HepG2 (cell line): ENCODE measurements around the gene SYCE1L. TPM values are rescaled to one million over a fixed set of nuclear protein-coding genes. Genes with fewer than 3 reads are reported as not detected.
A peak's percentile ranks its signal among the peaks of the same experiment; 100 is the strongest.

Experiments
- ARHGAP35 ChIP-seq: sonication (generic); formaldehyde crosslinking; IDR thresholded peaks from 2 replicates; pipeline ENCODE4 v1.9.0; 2022; ENCODE audit warnings: mild to moderate bottlenecking, inconsistent platforms, moderate library complexity, missing genetic modification reagents, borderline replicate concordance
- HNRNPUL1 ChIP-seq: fragments of 200-400 bp; formaldehyde crosslinking; IDR thresholded peaks from 2 replicates; pipeline ENCODE4 v1.6.1; 2017; ENCODE audit warnings: low read depth, mild to moderate bottlenecking, low read length, moderate library complexity
- IKZF4 ChIP-seq: sonication (generic); formaldehyde crosslinking; IDR thresholded peaks from 2 replicates; pipeline ENCODE4 v1.5.1; 2020; ENCODE audit warnings: borderline replicate concordance, mild to moderate bottlenecking, low read depth, missing genetic modification reagents; ENCODE audit errors: not compliant biosample characterization
- KLF12 ChIP-seq: sonication (generic); formaldehyde crosslinking; IDR thresholded peaks from 2 replicates; pipeline ENCODE4 v1.4.0; 2020; ENCODE audit warnings: missing genetic modification reagents, borderline replicate concordance
- MAF1 ChIP-seq: sonication (generic); formaldehyde crosslinking; IDR thresholded peaks from 2 replicates; pipeline ENCODE4 v1.5.0; 2020; ENCODE audit warnings: missing genetic modification reagents, borderline replicate concordance
- NR2F2 ChIP-seq: IDR thresholded peaks from 2 replicates; pipeline ENCODE4 v1.6.1; 2012; ENCODE audit warnings: low read depth, inconsistent platforms, borderline replicate concordance
- PAX8 ChIP-seq: sonication (generic); formaldehyde crosslinking; IDR thresholded peaks from 2 replicates; pipeline ENCODE4 v1.8.0; 2022; ENCODE audit warnings: mild to moderate bottlenecking, missing genetic modification reagents, borderline replicate concordance
- RELA ChIP-seq: sonication (generic); formaldehyde crosslinking; IDR thresholded peaks from 2 replicates; pipeline ENCODE4 v1.4.0; 2020; ENCODE audit warnings: missing genetic modification reagents
- ZNF547 ChIP-seq: sonication (generic); formaldehyde crosslinking; IDR thresholded peaks from 2 replicates; pipeline ENCODE4 v1.5.1; 2020; ENCODE audit warnings: mild to moderate bottlenecking, missing genetic modification reagents
- ZNF572 ChIP-seq: sonication (generic); formaldehyde crosslinking; IDR thresholded peaks from 2 replicates; pipeline ENCODE4 v1.5.1; 2020; ENCODE audit warnings: mild to moderate bottlenecking, missing genetic modification reagents
- ZNF703 ChIP-seq: sonication (generic); formaldehyde crosslinking; IDR thresholded peaks from 2 replicates; pipeline ENCODE4 v1.5.1; 2020; ENCODE audit warnings: missing genetic modification reagents, mild to moderate bottlenecking, moderate library complexity, borderline replicate concordance
- ZNF737 ChIP-seq: sonication (generic); formaldehyde crosslinking; IDR thresholded peaks from 2 replicates; pipeline ENCODE4 v1.5.0; 2020; ENCODE audit warnings: missing genetic modification reagents, mild to moderate bottlenecking, borderline replicate concordance
- polyA plus RNA-seq, 8 experiments: library from polyadenylated mRNA; depleted of rRNA in 3 of 8; stranded (reverse) in 7 of 8; unstranded in 1 of 8; fragments of >200 nt; fragmentation: Illumina TruSeq in 4 of 8; extraction: Trizol in 4 of 8; gene quantifications; 2 replicates each; pipeline versions ENCODE4 v1.2.1 to v1.2.3, GENCODE V29; 2011 to 2016; ENCODE audit warnings: low read depth in 4 of 8, missing spikeins in 1 of 8, mixed read lengths in 1 of 8; ENCODE audit not compliant: insufficient read depth in 1 of 8
- total RNA-seq, 5 experiments: library from RNA; depleted of rRNA; stranded (reverse); fragments of >200 nt; fragmentation: Illumina TruSeq; extraction: Trizol; gene quantifications; 2 replicates each; pipeline ENCODE4 v1.2.3, GENCODE V29; 2016; ENCODE audit warnings: low read depth in 1 of 5
- TF ChIP-seq, protein P1 (sequence below): sonication (generic); formaldehyde crosslinking; IDR thresholded peaks from 2 replicates; pipeline ENCODE4 v1.5.0; 2020; ENCODE audit warnings: missing genetic modification reagents
- TF ChIP-seq, protein P2 (sequence below): sonication (generic); formaldehyde crosslinking; IDR thresholded peaks from 2 replicates; pipeline ENCODE4 v1.9.0; 2022; ENCODE audit warnings: missing genetic modification reagents, mild to moderate bottlenecking, borderline replicate concordance
- TF ChIP-seq, protein P3 (sequence below): sonication (generic); formaldehyde crosslinking; conservative IDR thresholded peaks from 2 replicates; pipeline ENCODE4 v1.4.0; 2020; ENCODE audit warnings: missing genetic modification reagents
- TF ChIP-seq, protein P4 (sequence below): sonication (generic); formaldehyde crosslinking; IDR thresholded peaks from 2 replicates; pipeline ENCODE4 v1.4.0; 2020; ENCODE audit warnings: missing genetic modification reagents
- TF ChIP-seq, protein P5 (sequence below): sonication (generic); formaldehyde crosslinking; IDR thresholded peaks from 2 replicates; pipeline ENCODE4 v1.8.0; 2022; ENCODE audit warnings: missing genetic modification reagents, mild to moderate bottlenecking, inconsistent platforms, borderline replicate concordance

Gene SYCE1L
- total and polyA plus RNA-seq, 2 of the 13 experiments (the other 11 are each of a cell fraction or from before 2014, with no cell fraction given) = 0.22 TPM; not detected in 1

DNA sequence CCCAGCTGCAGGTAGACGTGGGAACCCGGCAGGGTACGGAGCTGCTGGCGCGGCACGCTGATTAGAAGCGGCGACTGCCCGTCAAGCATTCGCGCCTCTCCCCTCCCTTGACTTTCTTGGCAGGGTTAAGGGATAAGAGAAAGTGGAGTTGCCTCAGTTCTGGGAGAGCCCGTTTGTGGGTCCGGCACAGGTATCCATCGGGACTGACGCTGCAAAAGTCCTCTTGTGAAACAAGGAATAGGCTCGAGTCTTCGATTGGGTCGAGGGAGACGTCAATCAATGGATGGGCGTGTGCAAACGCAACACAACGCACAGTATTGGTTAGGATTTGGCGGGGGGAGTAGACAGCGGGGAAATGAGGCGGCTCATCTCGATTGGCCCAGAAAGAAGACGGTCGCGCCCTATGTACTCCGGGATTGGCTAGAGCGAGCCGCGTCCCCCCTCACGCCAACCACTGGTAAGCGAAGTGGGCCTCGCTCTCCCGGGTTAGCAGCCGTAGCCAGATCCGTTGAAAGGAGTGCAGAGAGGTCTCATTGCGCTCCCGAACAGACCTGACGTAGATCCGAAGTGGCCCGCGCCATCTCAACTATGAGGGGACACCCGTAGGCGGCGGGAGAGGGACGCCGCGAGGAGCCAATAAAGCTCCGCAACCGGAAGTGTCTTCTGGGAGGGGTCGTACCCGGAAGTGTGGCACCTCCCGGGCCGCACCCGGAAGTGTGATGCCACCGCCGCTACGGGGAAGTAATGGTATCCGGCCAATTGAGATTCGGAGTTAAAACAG lies 8.5 kb upstream of the SYCE1L start, which contains the start of gene MON1B (continued):
- TF ChIP-seq IKZF4 (no peak), ZNF572 (CRISPR knock-in tag) (no peak), RELA (CRISPR knock-in tag) (no peak), ZNF703 (CRISPR knock-in tag) (no peak), MAF1 (CRISPR knock-in tag) (peak; percentile 66; the same call in 1 of the 2 replicates), ZNF547 (CRISPR knock-in tag) (peak; percentile 76; the same call in 1 of the 2 replicates), KLF12 (CRISPR knock-in tag) (peak; percentile 78), NR2F2 (peak; percentile 30; the same call in 1 of the 2 replicates), PAX8 (CRISPR knock-in tag) (no peak; the same call in 1 of the 2 replicates), HNRNPUL1 (no peak), ZNF737 (CRISPR knock-in tag) (peak; percentile 20; the same call in 1 of the 2 replicates), ARHGAP35 (CRISPR knock-in tag) (no peak)
- TF ChIP-seq, protein P1, sequence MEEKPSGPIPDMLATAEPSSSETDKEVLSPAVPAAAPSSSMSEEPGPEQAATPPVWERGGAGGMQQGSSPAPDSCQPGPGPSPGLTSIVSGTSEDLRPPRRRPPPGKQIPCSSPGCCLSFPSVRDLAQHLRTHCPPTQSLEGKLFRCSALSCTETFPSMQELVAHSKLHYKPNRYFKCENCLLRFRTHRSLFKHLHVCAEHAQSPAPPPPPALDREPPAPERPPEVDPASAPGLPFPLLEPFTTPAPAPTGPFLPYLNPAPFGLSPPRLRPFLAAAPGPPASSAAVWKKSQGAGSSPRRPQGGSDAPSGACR (CRISPR knock-in tag) = peak; percentile 78; the same call in 1 of the 2 replicates
- TF ChIP-seq, protein P2, sequence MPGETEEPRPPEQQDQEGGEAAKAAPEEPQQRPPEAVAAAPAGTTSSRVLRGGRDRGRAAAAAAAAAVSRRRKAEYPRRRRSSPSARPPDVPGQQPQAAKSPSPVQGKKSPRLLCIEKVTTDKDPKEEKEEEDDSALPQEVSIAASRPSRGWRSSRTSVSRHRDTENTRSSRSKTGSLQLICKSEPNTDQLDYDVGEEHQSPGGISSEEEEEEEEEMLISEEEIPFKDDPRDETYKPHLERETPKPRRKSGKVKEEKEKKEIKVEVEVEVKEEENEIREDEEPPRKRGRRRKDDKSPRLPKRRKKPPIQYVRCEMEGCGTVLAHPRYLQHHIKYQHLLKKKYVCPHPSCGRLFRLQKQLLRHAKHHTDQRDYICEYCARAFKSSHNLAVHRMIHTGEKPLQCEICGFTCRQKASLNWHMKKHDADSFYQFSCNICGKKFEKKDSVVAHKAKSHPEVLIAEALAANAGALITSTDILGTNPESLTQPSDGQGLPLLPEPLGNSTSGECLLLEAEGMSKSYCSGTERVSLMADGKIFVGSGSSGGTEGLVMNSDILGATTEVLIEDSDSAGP (CRISPR knock-in tag) = peak; percentile 73
- TF ChIP-seq, protein P3, sequence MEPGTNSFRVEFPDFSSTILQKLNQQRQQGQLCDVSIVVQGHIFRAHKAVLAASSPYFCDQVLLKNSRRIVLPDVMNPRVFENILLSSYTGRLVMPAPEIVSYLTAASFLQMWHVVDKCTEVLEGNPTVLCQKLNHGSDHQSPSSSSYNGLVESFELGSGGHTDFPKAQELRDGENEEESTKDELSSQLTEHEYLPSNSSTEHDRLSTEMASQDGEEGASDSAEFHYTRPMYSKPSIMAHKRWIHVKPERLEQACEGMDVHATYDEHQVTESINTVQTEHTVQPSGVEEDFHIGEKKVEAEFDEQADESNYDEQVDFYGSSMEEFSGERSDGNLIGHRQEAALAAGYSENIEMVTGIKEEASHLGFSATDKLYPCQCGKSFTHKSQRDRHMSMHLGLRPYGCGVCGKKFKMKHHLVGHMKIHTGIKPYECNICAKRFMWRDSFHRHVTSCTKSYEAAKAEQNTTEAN (CRISPR knock-in tag) = no peak
- TF ChIP-seq, protein P4, sequence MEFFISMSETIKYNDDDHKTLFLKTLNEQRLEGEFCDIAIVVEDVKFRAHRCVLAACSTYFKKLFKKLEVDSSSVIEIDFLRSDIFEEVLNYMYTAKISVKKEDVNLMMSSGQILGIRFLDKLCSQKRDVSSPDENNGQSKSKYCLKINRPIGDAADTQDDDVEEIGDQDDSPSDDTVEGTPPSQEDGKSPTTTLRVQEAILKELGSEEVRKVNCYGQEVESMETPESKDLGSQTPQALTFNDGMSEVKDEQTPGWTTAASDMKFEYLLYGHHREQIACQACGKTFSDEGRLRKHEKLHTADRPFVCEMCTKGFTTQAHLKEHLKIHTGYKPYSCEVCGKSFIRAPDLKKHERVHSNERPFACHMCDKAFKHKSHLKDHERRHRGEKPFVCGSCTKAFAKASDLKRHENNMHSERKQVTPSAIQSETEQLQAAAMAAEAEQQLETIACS (CRISPR knock-in tag) = no peak
- TF ChIP-seq, protein P5, sequence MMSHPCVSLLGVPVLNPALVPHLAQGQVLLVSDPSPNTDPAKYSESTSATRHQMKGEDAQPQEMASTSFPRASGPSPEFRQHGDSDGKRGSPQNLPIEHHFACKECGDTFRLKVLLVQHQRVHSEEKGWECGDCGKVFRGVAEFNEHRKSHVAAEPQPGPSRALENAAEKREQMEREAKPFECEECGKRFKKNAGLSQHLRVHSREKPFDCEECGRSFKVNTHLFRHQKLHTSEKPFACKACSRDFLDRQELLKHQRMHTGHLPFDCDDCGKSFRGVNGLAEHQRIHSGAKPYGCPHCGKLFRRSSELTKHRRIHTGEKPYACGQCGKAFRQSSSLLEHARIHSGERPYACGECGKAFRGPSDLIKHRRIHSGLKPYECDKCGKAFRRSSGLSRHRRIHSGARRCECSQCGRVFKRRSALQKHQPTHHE = no peak; the same call in none of the 2 replicates
